IPS DF 4.7 (cell line): ENCODE results near the gene RNF183.
A peak's percentile ranks its signal among the peaks of the same experiment; 100 is the strongest.

ENCODE experiments used
- DNase-seq: peaks from one replicate; pipeline ENCODE4 v3.0.0-alpha.2; 2013; ENCODE audit warnings: low spot score; ENCODE audit errors: extremely low read depth

Gene RNF183, protein sequence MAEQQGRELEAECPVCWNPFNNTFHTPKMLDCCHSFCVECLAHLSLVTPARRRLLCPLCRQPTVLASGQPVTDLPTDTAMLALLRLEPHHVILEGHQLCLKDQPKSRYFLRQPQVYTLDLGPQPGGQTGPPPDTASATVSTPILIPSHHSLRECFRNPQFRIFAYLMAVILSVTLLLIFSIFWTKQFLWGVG

DNA sequence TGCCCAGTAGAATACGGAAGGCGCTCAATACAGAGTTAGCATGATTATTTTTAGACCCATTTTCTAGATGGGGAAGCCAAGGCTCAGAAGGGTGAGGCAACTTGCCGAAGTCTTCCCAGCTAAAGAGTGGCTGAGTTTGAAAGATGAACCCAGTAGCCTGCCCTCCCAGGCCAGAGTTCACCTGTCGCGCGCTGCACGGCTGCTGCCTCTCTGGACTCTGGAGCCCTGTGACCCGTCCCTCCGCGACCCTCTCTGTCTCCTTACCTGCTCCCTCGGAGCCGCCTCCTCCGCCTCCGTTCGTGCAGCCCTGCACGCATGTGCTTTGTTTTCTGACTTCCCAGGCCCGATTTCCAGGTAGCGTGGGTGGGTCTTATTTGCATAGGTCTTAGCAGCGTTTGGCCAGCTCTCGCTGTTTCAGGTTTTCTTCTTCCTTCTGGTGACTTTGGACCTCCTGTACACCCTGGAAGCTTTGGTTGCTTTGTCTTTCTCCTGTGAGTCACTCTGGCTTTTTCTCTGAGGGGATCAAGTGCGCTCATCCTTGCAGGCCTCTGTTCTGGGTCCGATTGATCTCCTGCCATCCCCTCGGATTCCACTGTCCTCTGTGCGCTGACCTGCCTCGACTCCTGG, at the start of gene RNF183:
Gene RNF183, minus strand, starts transcription at position 585 of the 627 bp plus-strand sequence. CDS start 5,192 bp downstream, outside the sequence.
- DNase-seq, result no peak

DNA sequence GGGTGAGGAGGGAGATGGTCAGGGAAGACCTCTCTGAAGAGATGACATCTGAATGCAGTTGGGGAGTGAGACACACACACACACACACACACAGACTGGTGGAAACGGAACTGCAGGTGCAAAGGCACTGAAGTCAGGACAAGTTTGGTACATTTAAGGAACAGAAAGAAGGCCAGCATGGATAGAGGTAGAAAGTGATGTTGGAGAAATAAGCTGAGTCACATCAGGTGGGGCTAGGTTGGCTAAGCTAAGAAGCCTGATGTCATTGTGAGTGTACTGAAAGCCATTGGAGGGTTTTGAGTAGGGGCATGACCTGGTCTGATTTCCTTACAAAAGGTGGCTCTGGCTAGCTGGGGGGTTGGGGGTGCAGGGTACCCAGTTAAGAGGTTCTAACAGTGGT, 49.2 kb upstream of the RNF183 start:
- no peak for DNase-seq

DNA sequence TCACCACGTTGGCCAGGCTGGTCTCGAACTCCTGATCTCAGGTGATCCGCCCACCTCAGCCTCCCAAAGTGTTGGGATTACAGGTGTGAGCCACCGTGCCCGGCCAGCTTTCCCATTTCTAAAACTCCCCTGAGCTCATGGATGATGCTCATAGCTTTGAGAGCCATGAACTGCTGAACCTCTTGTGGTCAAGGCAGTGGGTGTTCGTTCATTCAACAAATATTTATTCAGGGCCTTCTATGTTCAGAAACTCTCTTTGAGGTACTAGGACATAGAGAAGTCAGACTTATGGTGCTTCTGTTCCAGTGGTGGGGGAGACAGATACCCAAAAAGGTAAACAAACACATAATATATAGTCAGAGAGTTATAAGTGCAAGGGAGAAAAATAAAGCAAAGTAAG, 48.8 kb upstream of the RNF183 start:
- no peak for DNase-seq

DNA sequence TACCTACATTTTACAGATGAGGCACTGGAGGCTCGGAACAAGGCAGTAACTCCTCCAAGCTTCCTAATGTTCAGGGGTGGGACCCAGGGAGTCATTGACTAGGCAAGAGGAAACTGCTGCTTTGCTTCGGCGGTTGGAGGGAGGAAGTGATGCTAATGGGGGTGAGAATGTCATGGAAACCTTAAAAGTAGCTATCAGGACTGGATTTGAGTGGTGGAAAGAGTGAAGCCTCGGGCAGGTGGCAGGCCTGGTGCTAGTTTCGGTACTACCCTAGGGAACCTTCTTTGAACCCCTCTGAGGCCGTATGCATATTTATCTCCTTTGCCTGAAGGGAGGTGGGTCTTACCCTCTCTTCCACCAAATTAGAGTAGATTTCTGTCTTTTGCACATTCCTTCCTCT, 47.8 kb upstream of the RNF183 start:
- DNase-seq, result no peak

DNA sequence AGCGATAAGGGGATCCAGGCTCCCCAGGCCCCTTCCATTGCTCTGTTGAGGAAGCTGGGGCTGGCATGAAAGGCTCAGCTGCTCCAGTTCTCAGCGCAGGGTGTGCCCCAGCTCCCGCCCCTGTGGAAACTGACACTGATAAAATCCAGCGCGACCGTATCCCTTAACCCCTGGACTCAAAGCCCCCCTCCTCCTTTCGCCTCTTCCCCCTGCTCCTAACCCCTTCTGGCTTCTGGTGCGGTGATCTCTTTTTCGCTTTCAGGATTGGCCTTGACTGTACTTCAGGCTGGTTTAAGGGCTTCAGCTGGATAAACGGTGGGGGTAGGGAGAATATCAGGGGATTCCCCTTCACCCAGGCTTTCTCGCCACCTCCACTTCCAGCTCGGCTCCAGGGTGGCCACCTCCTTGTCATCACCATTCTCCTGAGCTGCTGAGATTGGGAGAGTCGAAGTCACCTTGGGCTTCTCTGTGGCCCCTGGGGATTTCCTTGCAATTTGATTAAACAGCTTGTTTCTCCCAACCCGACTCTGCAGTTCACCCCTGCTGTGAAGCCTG, 47.0 kb upstream of the RNF183 start:
- no peak for DNase-seq

DNA sequence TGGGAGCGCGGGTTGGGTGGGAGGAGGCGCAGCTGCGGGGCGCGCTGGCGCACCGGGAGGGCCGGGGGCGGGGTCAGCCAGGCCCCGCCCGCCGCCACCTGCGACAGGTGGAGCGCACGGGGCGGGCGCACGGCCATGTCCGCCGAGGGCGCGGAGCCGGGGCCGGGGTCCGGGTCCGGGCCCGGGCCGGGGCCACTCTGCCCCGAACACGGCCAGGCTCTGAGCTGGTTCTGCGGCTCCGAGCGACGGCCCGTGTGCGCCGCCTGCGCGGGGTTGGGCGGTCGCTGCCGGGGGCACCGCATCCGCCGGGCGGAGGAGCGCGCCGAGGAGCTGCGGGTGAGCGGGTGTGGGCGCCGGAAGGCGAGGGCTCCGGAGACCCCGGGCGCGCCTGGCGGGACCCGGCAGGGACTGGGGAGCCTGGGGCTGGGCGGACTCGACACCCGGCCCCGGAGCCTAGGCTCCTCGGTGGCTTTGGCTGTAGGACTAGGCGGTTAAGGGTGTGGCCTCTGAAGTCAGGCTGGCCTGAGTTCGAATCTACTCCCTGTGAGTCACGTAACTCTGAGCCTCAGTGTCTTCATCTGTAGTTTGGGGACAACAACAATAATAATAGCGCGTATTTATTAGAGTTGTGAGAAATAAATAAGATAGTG, 46.4 kb upstream of the RNF183 start, which contains the start of gene BSPRY:
Gene BSPRY, plus strand, starts transcription at position 97 of the 650 bp plus-strand sequence. Its CDS starts 39 bp downstream, at position 136.
- DNase-seq, result no peak

DNA sequence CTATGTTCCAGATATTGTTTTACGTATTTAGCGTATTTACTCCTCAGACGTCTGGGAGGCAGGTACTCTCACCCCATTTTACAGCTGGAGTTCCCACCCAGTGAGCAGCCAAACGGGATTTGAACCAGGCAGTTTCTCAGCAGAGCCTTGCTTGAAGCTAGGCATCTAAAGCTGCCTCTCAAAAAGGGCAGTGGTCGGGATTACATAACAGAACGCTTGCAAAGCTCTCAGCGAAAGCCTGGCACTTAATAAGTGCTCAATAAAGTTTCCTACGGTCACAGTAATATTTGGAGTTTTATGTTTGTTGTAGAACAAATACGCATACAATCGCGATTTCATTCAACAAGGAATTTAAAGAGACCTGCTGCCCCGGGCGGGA, 45.9 kb upstream of the RNF183 start:
- no peak for DNase-seq

DNA sequence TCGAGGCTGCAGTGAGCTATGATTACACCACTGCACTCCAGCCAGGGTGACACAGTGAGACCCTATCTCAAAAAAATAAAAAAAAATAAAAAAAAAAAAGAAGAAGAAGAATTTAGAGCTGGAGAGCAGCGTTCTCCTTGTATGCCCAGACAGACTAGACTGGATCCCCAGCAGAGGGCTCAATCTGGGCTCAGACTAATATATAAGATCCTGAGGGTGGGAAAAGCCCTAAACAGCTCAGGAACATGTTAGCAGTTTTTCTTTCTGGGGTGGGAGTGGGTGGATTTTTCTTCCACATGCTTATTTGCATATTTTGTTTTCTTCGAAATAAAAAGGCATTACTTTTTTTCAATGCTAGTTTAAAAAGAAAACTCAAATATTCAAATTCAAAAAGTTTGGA, 45.3 kb upstream of the RNF183 start:
- DNase-seq, result no peak

DNA sequence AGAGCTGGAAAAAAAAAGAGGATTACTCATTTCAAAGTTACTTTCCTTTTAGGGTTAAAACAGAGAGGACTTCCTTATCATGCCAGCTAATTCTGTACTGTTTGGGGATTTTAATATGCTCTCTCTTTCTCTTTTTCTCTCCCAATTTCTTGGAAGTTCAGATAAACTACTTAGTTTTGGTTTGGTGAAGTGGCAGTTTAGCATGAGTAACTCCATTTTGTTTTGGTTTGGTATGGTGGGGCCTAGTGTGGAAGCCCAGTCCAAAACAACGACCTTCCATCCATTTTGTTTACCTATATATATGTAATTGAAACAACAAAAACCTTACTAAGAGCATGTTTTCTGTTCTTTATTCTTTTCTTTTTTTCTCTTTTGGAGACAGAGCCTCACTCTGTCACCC, 42.5 kb upstream of the RNF183 start:
- DNase-seq, result no peak

DNA sequence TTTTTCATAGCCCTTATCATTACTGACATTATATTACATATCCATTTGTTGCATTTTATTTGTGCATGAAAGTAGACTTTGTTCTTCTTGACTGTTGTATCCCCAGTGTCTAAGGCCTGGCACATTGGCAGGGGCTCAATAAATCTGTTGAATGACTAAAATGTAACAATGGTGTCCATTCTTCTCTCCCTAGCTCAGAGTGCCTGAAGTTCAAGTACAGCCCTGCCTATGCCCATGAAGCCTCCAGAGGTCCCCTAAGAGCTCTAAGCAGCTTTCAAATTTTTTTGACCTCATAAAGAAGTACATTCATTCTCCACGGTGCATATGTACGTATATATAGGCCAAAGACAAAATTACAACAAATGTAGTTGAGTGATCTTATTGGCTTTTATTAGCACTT, 42.0 kb upstream of the RNF183 start:
- no peak for DNase-seq

DNA sequence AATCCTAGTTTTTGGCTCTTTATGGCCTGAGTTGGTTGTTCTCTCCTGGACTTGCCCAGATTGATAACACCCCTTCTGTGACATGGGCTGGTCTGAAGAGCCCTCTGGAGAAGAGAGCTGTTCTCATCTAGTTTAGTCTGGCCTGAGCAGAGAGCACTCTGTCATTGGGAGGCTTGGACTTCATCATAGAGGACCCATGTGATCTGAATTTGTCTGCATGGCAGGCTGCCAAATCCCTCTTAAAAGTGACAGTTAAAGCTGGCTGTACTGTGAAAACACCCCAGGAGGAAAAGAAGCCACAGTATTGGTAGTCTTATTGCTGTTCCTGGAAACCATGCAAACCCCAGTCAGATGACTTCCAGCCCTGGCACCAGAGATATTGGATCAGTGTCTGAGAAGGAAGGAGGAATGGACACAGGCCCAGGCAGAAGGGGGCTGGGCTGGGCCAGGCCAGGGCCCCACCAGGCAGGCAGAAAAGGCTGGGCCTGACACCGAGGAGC, 40.6 kb upstream of the RNF183 start:
- DNase-seq, result no peak

DNA sequence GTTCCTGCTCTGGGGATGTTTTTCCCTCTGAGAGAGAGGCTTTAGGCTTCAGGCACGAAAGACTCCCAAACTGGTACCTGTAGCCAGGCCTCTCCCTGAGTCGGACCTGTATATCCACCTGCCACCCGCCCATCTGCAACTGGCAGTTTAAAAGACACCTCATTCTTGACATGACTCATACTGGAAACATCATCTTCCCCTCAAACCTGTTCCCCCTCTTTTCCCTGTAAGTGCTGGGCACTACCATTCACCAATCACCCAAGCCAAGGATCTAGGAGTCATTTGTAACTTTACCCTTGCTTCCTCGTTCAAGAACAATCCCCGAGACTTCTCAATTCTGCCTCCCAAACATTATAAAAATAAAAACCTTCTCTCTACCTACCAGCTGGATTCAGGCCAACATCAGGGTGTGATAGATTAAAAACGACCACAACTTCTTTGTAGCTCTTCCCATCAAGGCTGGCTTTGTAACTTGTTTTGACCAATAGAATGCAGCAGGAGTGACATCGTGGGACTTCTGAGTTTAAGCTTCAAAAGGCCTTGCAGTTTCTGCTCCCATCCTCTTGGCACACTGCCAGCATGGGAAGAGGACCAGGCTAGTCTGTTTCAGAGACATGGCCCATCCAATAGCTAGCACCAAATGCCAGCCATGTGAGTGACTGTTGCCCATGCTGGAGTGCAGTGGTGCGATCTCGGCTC, 38.7 kb upstream of the RNF183 start:
- DNase-seq, result no peak

DNA sequence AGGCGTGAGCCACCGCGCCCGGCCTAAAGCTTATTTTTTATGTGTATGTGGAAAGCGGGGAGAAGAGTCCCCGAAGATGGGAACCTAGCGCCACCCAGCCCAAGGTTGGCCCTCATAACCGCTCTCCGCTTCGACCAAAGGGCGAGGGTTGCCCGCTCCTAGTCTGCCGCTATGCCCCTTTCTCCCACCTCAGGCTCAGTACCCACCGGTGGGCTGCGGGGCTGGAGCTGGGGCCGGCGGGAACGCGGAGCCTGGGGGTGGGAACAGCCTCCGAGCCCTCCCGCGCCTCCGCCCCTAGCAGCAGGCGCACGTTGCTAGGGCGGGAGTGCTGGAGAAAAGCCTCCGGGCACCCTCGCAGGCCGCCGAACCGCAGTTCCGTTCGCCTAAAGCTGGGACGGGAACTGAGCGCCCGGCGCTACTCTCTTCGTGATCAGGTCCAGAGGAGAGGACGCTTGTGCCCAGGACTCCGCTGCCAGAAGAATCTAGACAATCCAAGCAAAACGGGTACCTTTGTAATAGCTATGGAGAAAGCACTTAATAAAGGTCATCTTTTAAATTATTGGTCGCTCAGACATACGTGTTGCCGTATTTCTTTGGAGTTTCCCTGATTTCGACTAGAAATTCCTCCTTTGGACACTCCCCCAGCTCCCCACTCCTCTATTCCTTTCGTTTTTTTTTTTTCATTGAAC, 37.0 kb upstream of the RNF183 start, which contains the start of gene WDR31:
Gene WDR31, minus strand, starts transcription at position 265 of the 689 bp plus-strand sequence. CDS start 8,253 bp downstream, outside the sequence.
- peak; percentile 62 for DNase-seq

DNA sequence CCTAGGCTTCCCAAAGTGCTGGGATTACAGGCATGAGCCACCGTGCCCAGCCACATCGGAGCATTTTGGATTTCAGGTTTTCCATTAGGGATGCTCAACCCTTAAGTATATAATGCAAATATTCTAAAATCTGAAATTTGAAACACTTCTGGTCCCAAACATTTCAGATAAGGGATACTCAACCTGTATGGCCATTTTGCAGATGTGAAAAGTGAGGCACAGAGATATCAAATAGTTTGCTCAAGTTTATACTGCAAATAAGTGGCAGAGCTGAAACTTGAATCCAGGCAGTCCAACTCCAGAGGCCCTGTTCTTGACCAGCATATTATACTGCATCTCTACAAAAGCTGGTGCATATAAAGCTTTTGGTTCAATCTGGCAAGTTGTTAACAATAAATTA, 34.5 kb upstream of the RNF183 start:
- DNase-seq, result no peak

DNA sequence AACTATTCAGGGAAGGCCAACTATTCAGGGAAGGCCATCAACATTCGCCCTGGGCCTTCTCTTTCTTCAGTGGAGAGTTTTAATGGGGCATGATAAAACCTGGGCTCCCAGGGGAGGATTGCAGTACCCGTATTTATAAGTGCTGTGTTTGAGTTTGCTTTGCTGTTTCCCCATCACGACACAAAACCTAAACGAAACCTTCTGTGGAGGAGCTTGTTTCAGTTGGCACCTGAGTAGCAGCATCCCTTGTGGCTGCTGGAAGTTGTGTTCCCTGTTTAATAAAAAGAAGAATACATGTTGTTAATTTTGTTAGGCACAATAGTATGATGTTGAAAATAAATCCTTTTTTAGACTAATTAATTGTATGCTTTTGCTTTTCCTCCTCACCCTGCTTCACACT, 28.6 kb upstream of the RNF183 start:
- no peak for DNase-seq

DNA sequence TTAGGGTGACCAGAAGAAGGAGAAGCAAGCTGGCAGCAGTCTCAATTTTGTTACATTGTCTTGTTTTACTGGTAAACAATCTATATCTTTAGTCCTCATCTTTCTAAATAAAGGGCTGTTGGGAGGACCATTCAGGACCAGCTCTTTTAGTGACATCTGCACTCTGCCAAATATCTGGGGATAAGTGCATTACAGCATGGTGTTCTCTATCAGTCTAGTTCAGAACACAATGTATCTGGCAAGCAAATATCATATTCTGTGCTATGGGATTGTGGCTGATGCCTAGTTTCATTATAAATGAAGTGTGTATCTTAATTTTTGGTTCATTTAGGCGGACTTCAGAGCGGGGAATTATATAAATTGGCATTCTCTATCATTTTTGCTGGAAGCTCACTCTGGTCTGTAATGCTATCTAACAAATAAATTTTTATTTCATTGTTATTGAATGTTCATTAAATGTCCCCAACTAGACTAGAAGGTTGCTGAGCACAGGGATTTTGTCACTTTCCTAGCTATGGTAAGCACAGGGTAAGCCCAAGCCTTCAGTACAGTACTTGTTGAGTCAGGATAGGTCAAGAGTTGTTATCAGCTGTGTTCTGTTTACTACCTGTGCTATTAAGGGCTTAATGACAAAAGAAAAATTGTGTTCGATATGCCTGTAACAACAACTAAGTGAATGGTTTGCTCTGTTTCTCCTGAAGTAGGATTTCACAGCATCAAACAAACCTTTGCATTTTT, 25.0 kb upstream of the RNF183 start:
- no peak for DNase-seq

DNA sequence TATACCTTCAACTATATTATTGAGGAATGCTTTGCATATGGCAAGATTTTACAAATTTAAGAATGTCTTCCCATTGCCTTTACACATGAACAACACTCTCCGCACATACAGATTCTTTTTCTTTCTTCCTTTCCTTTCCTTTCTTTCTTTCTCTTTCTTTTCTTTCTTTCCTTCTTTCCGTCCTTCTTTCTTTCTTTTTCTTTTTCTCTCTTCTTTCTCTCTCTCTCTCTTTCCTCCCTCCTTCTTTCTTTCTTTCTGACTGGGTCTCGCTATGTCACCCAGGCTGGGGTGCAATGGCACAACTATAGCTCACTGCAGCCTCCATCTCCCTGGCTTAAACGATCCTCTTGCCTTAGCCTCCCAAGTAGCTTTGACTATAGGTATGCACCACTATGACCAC, 23.1 kb upstream of the RNF183 start:
- DNase-seq, result no peak

DNA sequence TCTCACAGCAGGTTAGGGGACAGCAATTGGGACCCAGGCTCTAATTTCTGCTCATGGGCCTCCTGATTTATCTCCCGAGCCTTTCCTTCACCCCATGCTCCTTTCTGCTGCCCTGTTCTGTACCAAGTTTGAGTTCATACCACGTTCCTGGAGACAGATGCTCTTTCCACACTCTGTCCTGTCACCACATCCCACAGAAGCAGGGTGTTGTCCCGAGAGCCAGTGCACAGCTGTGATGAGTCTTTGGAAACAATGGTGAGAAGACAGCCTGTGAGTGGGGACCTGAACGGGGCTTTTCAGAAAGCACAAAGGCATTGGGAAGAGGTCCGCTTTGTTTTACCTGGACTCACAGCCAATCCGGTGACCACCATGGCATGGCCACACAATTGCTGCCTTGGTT, 19.5 kb upstream of the RNF183 start:
- DNase-seq, result no peak

DNA sequence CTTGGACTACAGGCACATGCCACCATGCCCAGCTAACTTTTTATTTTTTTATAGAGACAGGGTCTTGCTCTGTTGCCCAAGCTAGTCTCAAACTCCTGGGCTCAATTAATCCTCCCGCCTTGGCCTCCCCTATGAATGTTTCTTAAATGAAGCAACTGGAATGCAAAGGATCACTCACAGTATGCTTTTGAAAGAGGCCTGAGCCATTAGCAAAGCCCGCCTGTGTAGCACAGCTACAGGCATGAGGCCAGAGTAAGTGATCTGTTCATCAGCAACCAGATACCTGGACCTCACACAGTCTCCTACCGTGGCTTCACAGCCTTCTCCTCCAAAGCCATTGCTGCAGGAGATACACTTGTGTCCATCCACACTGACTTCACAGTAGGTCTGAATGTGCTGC, 16.9 kb upstream of the RNF183 start:
- no peak for DNase-seq

DNA sequence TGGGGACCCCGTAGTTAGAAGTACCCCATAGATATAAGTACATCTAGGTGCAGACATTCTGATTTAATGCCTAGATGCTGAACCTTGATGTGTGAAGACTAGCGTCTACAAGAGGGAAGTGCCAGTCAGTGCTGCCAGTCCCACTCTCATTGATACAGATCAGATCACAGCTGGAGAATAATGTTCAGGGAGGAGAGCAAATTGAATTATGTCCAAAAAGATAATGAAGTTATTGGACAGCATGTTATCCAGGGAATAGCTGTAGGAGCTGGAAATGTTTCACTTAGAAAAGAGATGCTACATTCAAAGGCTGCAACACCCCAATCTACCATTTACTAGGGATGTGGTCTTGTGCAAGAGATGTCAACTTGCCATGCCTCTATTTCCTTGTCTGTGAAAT, 15.9 kb upstream of the RNF183 start:
- no peak for DNase-seq
